Psoas muscle (tissue), 8 donors: ENCODE measurements around the gene ARHGAP24. TPM values are rescaled to one million over a fixed set of nuclear protein-coding genes. Genes with fewer than 3 reads are reported as not detected.

Source experiments
- ATAC-seq, 4 donors: fragments of 200-7000 bp; cut with Tn5 transposase; one replicate each; pipeline ENCODE4 v1.9.1; 2020; ENCODE audit warnings: moderate library complexity in 3 of 4, mild to moderate bottlenecking in 2 of 4
- DNase-seq, 2 donors: peaks; one replicate each; pipeline ENCODE4 v3.0.0-alpha.2; 2020
- H3K27ac ChIP-seq: fragments of 200-600 bp; one replicate; pipeline ENCODE4 v1.8.0; 2022
- H3K27me3 ChIP-seq, 3 donors: fragments of 200-600 bp in 1 of 3; one replicate each; pipeline versions ENCODE4 v1.6.1 to v1.8.0; 2013 to 2022; ENCODE audit warnings: low read length in 2 of 3, mild to moderate bottlenecking in 2 of 3, moderate library complexity in 1 of 3; ENCODE audit not compliant: insufficient read depth in 3 of 3
- H3K36me3 ChIP-seq, 2 donors: fragments of 200-600 bp in 1 of 2; one replicate each; pipeline versions ENCODE4 v1.6.1 to v1.8.0; 2013 to 2022; ENCODE audit warnings: low read depth in 1 of 2, mild to moderate bottlenecking in 1 of 2, moderate library complexity in 1 of 2; ENCODE audit not compliant: insufficient read depth in 1 of 2
- H3K4me1 ChIP-seq: fragments of 200-600 bp; one replicate; pipeline ENCODE4 v1.8.0; 2022
- H3K4me3 ChIP-seq: fragments of 200-600 bp; one replicate; pipeline ENCODE4 v1.8.0; 2022; ENCODE audit warnings: mild to moderate bottlenecking
- H3K9me3 ChIP-seq: fragments of 200-600 bp; one replicate; pipeline ENCODE4 v1.8.0; 2022
- WGBS, 3 donors: extraction: QIAGEN DNeasy Blood & Tissue Kit; methylation state at CpG; one replicate each; pipeline versions ENCODE4 v1.1.6 to v1.1.7; 2013; 5-methylcytosine and 5-hydroxymethylcytosine counted together
- intact Hi-C, 2 donors: fragments of 100-400 bp; cut with DNase I; formaldehyde crosslinking; loops; one replicate each; pipeline versions ENCODE4 v1.11.0 to v1.14.2; 2022
- polyA plus RNA-seq, 3 donors: library from polyadenylated mRNA; stranded (reverse); fragments of 200-250 nt; gene quantifications; one replicate each; pipeline ENCODE4 v1.2.3, GENCODE V29; 2013
- total RNA-seq, 4 donors: library from RNA; stranded (reverse); fragmentation: NEBNext Ultra II Directional in 2 of 4; extraction: Animal tissue kit (Norgen Biotek cat#: 25700) in 2 of 4; gene quantifications; one replicate each; pipeline versions ENCODE4 v1.2.1 to v1.2.4, GENCODE V29; 2021 to 2023
- TF ChIP-seq, protein P1 (sequence below): fragments of 200-600 bp; IDR thresholded peaks from one replicate; pipeline ENCODE4 v1.8.0; 2022; ENCODE audit warnings: antibody characterized with exemption
- donor health status: healthy with polysubstance abuse.
- donor health status: DM: no; HTN: no; CAD: no; lungs with moderate emphysema.
- donor health status: Bipolar disorder and iron deficiency.
- donor health status: healthy.
- donor health status: DM: yes; HTN: yes; CAD: no.
- donor health status: DM: no; HTN: no; CAD: no.
- donor health status: DM: no; HTN: no; CAD: no.
- donor health status: DM: yes; HTN: yes; CAD: no.

The ARHGAP24 gene
- total and polyA plus RNA-seq, 7 donors, result 2.3 to 25.7 (median 4.6) TPM

DNA sequence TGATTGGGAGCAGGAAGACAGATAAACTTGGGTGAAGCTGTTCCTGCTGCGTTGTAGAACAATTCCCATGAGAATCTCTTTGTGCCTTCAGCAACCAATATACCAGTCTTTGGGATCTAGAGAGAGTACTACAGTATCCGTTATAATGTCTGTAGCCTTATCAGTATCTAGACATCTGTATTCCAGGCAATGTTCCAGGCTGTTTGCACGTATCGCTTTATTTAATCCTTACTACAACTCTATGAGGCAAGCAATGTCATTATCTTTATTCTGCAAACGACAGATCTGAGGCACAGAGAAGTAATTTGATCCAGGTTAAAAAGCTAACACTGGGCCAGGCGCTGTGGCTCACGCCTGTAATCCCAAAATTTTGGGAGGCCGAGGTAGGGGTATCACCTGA is 251.6 kb downstream of the ARHGAP24 start:
- TF ChIP-seq, protein P1, sequence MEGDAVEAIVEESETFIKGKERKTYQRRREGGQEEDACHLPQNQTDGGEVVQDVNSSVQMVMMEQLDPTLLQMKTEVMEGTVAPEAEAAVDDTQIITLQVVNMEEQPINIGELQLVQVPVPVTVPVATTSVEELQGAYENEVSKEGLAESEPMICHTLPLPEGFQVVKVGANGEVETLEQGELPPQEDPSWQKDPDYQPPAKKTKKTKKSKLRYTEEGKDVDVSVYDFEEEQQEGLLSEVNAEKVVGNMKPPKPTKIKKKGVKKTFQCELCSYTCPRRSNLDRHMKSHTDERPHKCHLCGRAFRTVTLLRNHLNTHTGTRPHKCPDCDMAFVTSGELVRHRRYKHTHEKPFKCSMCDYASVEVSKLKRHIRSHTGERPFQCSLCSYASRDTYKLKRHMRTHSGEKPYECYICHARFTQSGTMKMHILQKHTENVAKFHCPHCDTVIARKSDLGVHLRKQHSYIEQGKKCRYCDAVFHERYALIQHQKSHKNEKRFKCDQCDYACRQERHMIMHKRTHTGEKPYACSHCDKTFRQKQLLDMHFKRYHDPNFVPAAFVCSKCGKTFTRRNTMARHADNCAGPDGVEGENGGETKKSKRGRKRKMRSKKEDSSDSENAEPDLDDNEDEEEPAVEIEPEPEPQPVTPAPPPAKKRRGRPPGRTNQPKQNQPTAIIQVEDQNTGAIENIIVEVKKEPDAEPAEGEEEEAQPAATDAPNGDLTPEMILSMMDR, result no peak
- Histone ChIP-seq H3K9me3 (no peaks in the 10 kb centered on the region), H3K27ac (no peak overlapping the region), H3K27me3 (no peaks in the 10 kb centered on the region), H3K36me3 (no peaks in the 10 kb centered on the region), H3K4me3 (no peak overlapping the region), H3K4me1 (peaks cover 2% of the 10 kb centered on the region)
- DNase-seq (no peak), ATAC-seq (no peak)
- WGBS, 3 donors, result 64 to 79% (median 71%) methylated on average over 8 of the region's 8 CpGs
- intact Hi-C loops, result no loop called here

DNA sequence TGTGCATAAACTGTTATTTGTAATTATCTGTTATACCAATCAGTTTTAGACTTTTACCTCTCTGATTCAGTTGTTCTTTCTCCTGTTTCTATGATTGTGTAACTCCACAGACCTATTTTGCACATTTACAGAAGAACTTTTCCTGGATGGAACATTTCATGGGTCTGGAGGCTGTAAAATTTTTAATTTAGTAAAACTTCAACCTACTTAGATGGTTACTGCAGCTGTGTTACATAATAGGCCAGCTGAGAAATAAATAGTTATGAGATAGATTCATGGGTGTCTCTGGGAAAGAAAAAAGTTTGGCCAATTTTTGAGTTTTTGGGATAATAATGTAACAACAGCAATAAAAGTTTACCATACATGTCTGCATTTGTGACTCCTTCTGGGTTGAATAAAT is 253.5 kb downstream of the ARHGAP24 start:
- Histone ChIP-seq H3K27me3 (no peaks in the 10 kb centered on the region), H3K36me3 (no peaks in the 10 kb centered on the region), H3K9me3 (no peaks in the 10 kb centered on the region), H3K4me1 (peaks cover 2% of the 10 kb centered on the region), H3K27ac (no peak overlapping the region), H3K4me3 (no peak overlapping the region)
- ATAC-seq (no peak), DNase-seq (no peak)
- TF ChIP-seq, protein P1, result no peak
- intact Hi-C loops, result no loop called here

DNA sequence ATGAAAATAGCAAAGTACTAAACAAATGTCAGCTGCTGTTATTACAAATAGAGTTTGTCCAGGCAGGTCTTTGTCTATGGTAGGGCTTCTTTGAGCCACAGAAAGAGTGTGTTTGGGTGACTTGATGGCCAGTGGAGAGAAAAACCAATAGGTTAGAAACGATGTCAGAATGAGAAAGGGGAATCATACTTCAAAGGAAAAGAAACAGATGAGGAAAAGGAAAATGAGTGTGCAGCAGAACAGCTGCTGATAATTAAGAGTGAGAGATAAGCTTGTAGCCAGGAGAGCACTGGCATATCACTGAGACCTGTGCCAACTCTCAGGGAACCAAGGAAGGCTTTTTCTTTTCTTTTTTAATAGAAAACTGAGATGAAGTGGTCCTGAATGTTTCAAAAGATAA is 257.2 kb downstream of the ARHGAP24 start:
- TF ChIP-seq, protein P1, result no peak
- intact Hi-C loops, result no loop called here
- H3K36me3 ChIP-seq, result no peaks in the 10 kb centered on the region
- WGBS, 3 donors, result 10 to 15% (median 11%) methylated on average over 1 of the region's 1 CpG
- no peaks in the 10 kb centered on the region for H3K27me3 ChIP-seq
- no peak for ATAC-seq
- no peaks in the 10 kb centered on the region for H3K9me3 ChIP-seq
- no peak for DNase-seq
- no peak overlapping the region for H3K4me3 ChIP-seq
- H3K4me1 ChIP-seq, result peaks cover 2% of the 10 kb centered on the region
- no peak overlapping the region for H3K27ac ChIP-seq

DNA sequence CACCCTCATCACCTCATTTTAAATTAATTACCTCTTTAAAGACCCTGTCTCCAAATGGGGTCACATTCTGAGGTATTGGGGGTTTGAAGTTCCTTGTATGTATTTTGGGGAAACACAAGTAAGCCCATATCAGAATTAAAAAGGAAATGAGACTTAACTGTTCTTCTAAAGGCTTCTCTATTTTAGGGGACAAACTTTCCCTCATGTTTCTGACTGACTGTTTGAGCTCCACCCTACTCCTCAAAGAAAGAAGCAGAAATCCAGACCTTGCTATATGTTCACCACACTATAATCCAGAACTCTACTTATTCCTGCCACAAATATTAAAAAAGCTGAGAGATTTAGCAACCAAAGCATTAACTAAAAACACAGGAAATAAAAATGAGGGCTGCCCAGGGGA is 258.8 kb downstream of the ARHGAP24 start:
- intact Hi-C loops, result no loop called here
- Histone ChIP-seq H3K27me3 (no peaks in the 10 kb centered on the region), H3K4me3 (no peak overlapping the region), H3K9me3 (no peaks in the 10 kb centered on the region), H3K36me3 (no peaks in the 10 kb centered on the region), H3K4me1 (peaks cover under 1% of the 10 kb centered on the region), H3K27ac (no peak overlapping the region)
- DNase-seq, result no peak
- ATAC-seq, result no peak
- TF ChIP-seq, protein P1, result no peak

DNA sequence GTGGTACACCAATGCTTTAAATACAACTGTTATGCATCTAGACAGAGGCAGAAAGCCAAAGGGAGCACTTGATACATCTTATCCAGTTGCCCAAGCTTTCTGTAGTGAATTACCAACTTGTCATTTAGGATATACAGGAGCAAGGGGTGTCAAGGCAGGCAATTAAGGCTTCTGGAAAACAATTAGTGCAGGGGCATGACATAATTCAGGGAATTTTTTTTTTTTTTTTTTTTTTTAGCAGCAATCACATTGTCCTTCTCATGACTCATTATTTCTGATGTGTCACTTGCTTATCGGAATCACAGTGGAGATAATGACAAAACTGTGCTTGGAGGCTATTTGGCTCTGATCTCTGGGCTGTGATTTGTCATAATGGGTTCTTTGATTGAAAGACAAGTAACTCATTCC is 259.5 kb downstream of the ARHGAP24 start:
- Histone ChIP-seq H3K9me3 (no peaks in the 10 kb centered on the region), H3K4me1 (no peaks in the 10 kb centered on the region), H3K36me3 (no peaks in the 10 kb centered on the region), H3K27me3 (no peaks in the 10 kb centered on the region), H3K4me3 (no peak overlapping the region), H3K27ac (peak overlapping the region; percentile 31)
- intact Hi-C loops, result no loop called here
- no peak for DNase-seq
- TF ChIP-seq, protein P1, result no peak
- ATAC-seq, result no peak
- WGBS, 3 donors, result 19 to 35% (median 31%) methylated on average over 1 of the region's 1 CpG
